Loucy (cell line): ENCODE measurements around the gene ULBP1.

ENCODE experiments used
- CTCF ChIP-seq: fragments of 200-600 bp; sonication (generic); conservative IDR thresholded peaks from 2 replicates; pipeline ENCODE4 v1.5.1; 2014; ENCODE audit warnings: mild to moderate bottlenecking, antibody characterized with exemption, low read length
- EZH2phosphoT487 ChIP-seq: fragments of 200-600 bp; IDR thresholded peaks from 2 replicates; pipeline ENCODE4 v1.6.1; 2018; ENCODE audit warnings: antibody characterized with exemption, mild to moderate bottlenecking, moderate library complexity, borderline replicate concordance

DNA sequence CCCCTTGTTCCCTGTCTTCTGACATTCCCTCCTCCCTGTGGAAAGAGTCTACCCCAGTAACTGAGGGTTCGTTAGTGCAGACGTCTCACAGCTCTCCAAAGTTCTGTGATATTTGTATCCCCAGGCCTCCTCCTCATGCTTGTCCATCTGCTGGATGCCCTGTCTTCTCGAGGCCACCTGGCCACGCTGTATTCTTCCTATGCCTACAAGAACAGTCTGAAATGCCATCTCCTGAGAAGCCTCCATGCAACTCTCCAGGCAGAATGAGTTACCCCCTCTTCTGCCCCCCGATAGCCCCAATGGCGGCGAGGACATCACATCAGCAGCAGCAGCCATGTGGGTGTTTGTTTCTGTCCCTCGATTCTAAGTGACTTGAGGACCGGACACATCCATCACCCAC lies 12.6 kb upstream of the ULBP1 start:
- TF ChIP-seq CTCF: no peak
- TF ChIP-seq EZH2phosphoT487: no peak
